GM12801 (cell line): ENCODE data around the gene GNPTG.

Experiments
- TF ChIP-seq, protein P1 (sequence below): IDR thresholded peaks from one replicate; pipeline ENCODE4 v1.5.1; 2011; ENCODE audit warnings: control low read depth; ENCODE audit not compliant: insufficient read length; ENCODE audit errors: extremely low read depth

Gene GNPTG

DNA sequence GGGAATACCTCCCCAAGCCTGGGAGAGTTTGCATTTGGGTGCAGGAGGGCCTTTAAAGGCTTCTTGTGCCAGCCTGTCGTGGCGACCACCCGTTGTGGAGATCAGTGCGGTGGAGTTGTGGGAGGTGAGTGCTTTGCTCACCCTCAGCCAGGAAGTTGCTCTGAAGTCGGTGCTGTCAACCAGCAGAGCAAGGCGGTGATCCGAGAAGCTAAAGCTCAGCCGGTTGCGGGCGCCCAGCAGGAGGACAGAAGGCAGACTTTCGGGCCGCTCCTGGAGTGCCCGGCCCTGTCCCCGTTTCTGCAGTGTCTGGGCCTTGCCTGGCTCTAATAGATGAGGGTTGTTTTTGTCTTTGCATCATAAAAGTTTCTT, 40.9 kb upstream of the GNPTG start:
- TF ChIP-seq, protein P1, sequence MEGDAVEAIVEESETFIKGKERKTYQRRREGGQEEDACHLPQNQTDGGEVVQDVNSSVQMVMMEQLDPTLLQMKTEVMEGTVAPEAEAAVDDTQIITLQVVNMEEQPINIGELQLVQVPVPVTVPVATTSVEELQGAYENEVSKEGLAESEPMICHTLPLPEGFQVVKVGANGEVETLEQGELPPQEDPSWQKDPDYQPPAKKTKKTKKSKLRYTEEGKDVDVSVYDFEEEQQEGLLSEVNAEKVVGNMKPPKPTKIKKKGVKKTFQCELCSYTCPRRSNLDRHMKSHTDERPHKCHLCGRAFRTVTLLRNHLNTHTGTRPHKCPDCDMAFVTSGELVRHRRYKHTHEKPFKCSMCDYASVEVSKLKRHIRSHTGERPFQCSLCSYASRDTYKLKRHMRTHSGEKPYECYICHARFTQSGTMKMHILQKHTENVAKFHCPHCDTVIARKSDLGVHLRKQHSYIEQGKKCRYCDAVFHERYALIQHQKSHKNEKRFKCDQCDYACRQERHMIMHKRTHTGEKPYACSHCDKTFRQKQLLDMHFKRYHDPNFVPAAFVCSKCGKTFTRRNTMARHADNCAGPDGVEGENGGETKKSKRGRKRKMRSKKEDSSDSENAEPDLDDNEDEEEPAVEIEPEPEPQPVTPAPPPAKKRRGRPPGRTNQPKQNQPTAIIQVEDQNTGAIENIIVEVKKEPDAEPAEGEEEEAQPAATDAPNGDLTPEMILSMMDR: no peak

DNA sequence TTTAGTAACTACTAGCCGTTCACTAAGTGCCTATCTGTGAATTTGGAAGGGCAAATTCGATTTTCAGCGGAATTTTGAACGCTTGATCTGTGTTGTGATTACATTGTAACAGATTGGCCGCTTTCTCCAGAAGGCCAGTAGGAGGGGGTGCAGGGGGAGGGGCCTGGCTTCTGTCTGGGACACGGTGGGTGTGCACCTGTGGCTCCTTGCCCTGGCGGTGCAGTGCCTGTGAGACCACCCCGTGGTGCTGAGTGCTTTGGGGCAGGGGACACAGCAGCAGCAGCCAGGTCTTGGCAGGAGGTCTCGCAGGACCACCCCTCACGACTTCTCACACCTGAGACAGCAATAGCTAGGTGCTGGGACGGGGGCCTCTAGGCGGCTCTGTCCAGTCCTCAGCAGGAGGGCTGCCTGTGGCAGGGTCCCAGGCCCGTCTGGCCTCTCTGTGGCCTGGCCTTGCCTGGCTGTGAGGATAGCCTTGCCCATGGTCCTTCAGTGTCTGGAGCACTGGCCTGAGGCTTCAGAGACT, 40.5 kb upstream of the GNPTG start:
- TF ChIP-seq, protein P1: no peak

DNA sequence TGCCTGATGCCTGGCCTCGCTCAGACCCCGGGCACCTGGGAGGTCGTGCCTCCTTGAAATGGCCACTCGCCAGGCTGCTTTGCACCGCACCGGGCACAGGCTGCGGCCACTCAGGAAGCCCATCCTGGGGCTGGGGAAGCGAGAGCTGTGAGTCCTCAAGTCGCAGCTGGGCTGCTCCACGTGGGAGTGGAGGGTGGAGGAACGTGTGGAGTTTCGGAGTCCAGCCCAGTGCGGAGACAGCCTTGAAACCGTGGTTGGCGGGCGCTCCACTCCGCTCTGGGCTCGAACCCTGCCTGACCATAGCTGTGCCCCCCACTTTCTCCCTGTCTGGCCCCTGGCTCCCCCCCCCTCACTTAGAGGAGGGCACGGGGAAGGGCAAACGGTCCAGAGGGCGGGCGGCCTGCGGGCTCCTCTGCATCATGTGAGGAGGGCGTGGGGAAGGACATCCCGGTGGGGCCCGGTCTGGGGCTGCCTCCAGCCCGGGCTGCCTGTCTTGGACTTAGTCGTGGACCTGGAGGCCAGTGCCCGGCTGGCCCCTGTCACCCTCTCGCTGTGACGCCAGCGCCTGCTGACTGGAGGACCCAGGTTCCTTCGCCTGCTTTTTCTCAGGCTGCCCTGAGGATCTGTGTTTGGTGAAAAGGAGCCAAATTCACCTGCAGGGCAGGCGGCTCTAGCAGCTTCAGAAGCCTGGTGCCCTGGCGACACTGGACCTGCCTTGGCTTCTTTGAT, 39.8 kb upstream of the GNPTG start:
- TF ChIP-seq, protein P1: no peak

DNA sequence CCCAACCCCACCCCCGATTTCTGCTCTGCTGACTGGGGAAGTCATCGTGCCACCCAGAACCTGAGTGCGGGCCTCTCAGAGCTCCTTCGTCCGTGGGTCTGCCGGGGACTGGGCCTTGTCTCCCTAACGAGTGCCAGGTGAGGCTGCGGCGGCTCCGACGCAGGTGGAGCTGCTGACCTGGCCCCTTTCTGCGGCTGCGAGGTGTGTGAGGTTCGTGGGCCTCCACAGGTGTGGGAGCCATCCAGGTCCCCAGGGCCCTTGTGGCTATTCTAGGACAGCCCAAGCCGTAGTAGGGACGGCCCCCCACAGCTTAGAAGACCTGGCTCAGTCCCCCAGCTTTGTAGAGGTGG, 39.3 kb upstream of the GNPTG start:
- TF ChIP-seq, protein P1: no peak

DNA sequence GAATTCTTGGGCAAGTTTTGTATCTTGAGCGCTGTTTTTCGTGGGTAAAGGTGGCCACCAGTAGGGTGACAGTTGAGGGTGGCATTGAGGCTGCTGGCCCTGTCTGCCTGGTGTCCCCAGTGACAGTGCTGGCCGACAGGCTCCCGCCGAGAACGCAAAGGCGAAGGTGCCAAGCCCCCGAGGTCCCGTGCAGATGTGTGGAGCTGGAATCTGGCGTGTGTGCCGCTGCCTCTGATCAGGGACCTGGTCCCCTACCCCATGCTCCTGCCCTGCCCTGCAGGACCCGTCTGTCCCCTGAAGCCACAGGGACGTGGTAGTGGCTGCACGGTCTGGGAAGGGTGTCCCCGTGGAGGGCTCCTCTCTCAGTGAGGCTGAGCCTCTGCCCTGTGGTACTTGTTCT, 38.8 kb upstream of the GNPTG start:
- TF ChIP-seq, protein P1: no peak

DNA sequence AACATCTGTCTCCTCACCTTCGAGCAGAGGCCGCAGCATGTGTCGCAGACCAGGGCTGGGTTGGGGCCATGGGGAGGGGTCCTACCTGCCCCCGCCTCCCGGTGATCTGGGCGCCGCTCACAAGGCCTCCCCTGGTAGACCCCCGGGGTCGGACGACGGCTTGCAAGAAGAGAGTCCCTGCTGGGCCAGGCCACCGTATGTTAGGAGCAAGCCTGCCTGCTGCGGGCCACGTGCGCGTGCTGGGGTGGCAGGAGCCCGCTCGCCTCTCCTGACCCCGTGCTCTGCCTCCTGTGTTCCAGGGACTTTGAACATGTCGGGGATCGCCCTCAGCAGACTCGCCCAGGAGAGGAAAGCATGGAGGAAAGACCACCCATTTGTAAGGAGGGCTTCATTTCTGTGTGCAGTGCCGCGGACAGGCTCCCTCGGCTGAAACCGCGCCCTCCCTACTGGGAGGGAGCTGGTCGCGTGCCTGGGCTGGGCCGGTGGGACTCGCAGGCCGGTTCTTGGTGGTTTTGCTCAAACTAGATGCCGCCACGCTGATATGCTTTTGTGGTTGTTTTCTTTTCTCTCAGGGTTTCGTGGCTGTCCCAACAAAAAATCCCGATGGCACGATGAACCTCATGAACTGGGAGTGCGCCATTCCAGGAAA, 37.9 kb upstream of the GNPTG start:
- TF ChIP-seq, protein P1: no peak

DNA sequence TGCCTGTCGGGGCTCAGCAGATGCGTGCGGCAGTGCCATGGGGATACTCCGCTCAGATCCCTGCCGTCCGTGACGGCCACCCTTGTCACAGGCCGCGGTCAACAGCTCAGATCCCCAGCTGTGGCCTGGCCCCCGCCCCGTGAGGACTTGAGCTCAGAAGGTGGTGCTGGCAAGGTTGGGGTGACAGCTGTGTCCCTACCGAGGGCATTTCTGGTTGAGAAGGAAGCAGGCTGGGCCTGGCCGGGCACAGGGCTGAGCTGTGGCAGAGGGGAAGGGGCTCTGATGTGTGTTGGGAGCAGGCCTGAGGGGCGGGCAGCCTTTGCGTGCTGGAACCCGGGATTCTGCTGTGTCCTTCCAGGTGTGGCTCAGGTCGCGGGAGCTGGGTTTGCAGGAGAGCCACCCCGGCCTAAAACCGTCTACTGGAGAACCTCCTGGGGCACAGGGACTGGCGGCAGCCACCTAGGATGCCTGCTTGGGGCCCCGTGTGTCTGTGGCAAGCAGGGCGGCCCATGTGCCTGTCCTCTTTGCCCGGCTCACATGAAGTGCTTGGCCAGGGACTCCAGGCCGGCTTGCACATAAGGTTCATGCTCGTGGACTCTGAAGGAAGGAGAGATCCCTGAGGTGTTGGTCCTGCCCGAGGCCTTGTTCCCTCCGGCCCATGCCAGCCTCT, 37.2 kb upstream of the GNPTG start:
- TF ChIP-seq, protein P1: no peak
